K562 (cell line): ENCODE measurements around the gene ERGIC3. TPM values are rescaled to one million over a fixed set of nuclear protein-coding genes. Genes with fewer than 3 reads are reported as not detected.

Source experiments
- AFF1 ChIP-seq, 2 experiments: fragments of 450-650 bp; IDR thresholded peaks; 2 replicates each; pipeline ENCODE4 v1.6.1; 2018; ENCODE audit warnings: mild to moderate bottlenecking in 2 of 2, low read depth in 1 of 2; ENCODE audit not compliant: partially characterized antibody in 2 of 2
- GATAD2A ChIP-seq: fragments of 450-650 bp; IDR thresholded peaks from 2 replicates; pipeline ENCODE4 v1.6.1; 2017
- HSF4 ChIP-seq: fragments of 250-450 bp; sonication (Bioruptor Pico); IDR thresholded peaks from 2 replicates; pipeline ENCODE4 v2.1.2; 2022; ENCODE audit warnings: mild to moderate bottlenecking, moderate library complexity, borderline replicate concordance
- MECOM ChIP-seq: fragments of 250-450 bp; sonication (Bioruptor Pico); IDR thresholded peaks from 2 replicates; pipeline ENCODE4 v1.8.0; 2022; ENCODE audit warnings: inconsistent platforms
- MGA ChIP-seq: fragments of 450-650 bp; IDR thresholded peaks from 2 replicates; pipeline ENCODE4 v1.6.1; 2016; ENCODE audit warnings: mild to moderate bottlenecking, moderate library complexity
- SMARCC2 ChIP-seq: fragments of 450-650 bp; IDR thresholded peaks from 2 replicates; pipeline ENCODE4 v1.6.1; 2017; ENCODE audit warnings: antibody characterized with exemption, moderate library complexity, mild to moderate bottlenecking, low read depth
- TOE1 ChIP-seq, 2 experiments: fragments of 450-650 bp in 1 of 2; sonication (generic) in 1 of 2; formaldehyde crosslinking in 1 of 2; IDR thresholded peaks; 2 replicates each; pipeline versions ENCODE4 v1.7.1 to v1.8.0; 2016 to 2022; ENCODE audit warnings: borderline replicate concordance in 2 of 2, mild to moderate bottlenecking in 2 of 2, antibody characterized with exemption in 1 of 2, inconsistent platforms in 1 of 2, low read depth in 1 of 2, missing genetic modification reagents in 1 of 2, moderate library complexity in 1 of 2
- ZNF436 ChIP-seq: fragments of 250-450, 450-650 bp; sonication (Bioruptor Pico); formaldehyde crosslinking; IDR thresholded peaks from 2 replicates; pipeline ENCODE4 v1.7.0; 2020; ENCODE audit warnings: mild to moderate bottlenecking
- polyA plus RNA-seq, 8 experiments: library from polyadenylated mRNA; depleted of rRNA in 4 of 8; stranded (reverse) in 5 of 8; unstranded in 3 of 8; fragments of >200 nt; fragmentation: Nextera tagmentation in 2 of 8; fragmentation: Illumina TruSeq in 1 of 8; extraction: Ambion mirVana in 2 of 8; extraction: Trizol in 1 of 8; gene quantifications; 2 replicates each; pipeline versions ENCODE4 v1.2.1 to v1.2.3, GENCODE V29; 2011 to 2014; ENCODE audit warnings: inconsistent platforms in 1 of 8, missing spikeins in 1 of 8
- total RNA-seq, 7 experiments: library from RNA; depleted of rRNA in 6 of 7; stranded (reverse); fragments of >200 nt in 6 of 7; fragmentation: Illumina TruSeq in 2 of 7; extraction: Trizol in 2 of 7; gene quantifications; 2 replicates each; pipeline versions ENCODE4 v1.2.1 to v1.2.3, GENCODE V29; 2011 to 2021; ENCODE audit warnings: low replicate concordance in 1 of 7

Gene ERGIC3
- total and polyA plus RNA-seq, 9 of the 15 experiments (the other 6 are each of a cell fraction or from before 2014, with no cell fraction given), result 121 to 278 (median 184) TPM

- TF ChIP-seq TOE1 (IDR thresholded peaks at IDR 0.05; ENCODE audit: borderline replicate concordance), result peak; percentile 39; the same call in 1 of the 2 replicates
- TF ChIP-seq TOE1 (CRISPR knock-in tag; IDR thresholded peaks at IDR 0.05; ENCODE audit: borderline replicate concordance, low read depth), result no peak
- TF ChIP-seq GATAD2A, result no peak
- no peak for TF ChIP-seq HSF4
- TF ChIP-seq SMARCC2, result no peak
- no peak for TF ChIP-seq ZNF436 (CRISPR knock-in tag)
- TF ChIP-seq MGA, result peak; percentile 78
- TF ChIP-seq AFF1 (IDR thresholded peaks at IDR 0.05; ENCODE audit: low read depth in 1 of 2, partially characterized antibody in 2 of 2), result no peak
- no peak for TF ChIP-seq MECOM
Measured at GRCh38 chr20:35541783-35542662, at the start of gene ERGIC3 (continued).
